Progenitor cell of endocrine pancreas (in vitro differentiated cells): Measurements from ENCODE around the gene GZMH. TPM values are rescaled to one million over a fixed set of nuclear protein-coding genes. Genes with fewer than 3 reads are reported as not detected.

ENCODE experiments used
- DNase-seq: peaks from one replicate; pipeline ENCODE4 v3.0.0; 2021; ENCODE audit warnings: low spot score; ENCODE audit not compliant: unreplicated experiment
- H3K27ac Mint-ChIP-seq: 2 replicates; pipeline ENCODE4 v1.8.0; 2021; ENCODE audit warnings: mild to moderate bottlenecking, moderate library complexity, mixed read lengths
- H3K27me3 Mint-ChIP-seq: 2 replicates; pipeline ENCODE4 v1.8.0; 2021; ENCODE audit warnings: mixed read lengths
- H3K36me3 Mint-ChIP-seq: 2 replicates; pipeline ENCODE4 v1.8.0; 2022; ENCODE audit warnings: mixed read lengths; ENCODE audit not compliant: insufficient read depth
- H3K4me1 Mint-ChIP-seq: 2 replicates; pipeline ENCODE4 v1.8.0; 2021; ENCODE audit warnings: low read depth, mixed read lengths
- H3K4me3 Mint-ChIP-seq: 2 replicates; pipeline ENCODE4 v1.8.0; 2021; ENCODE audit warnings: low read depth, mild to moderate bottlenecking, moderate library complexity, mixed read lengths
- H3K9me3 Mint-ChIP-seq: 2 replicates; pipeline ENCODE4 v1.8.0; 2021; ENCODE audit warnings: low read depth, mixed read lengths
- CTCF ChIP-seq: fragments of 200-600 bp; sonication (generic); IDR thresholded peaks from one replicate; pipeline ENCODE4 v1.5.0; 2021; ENCODE audit warnings: antibody characterized with exemption, mild to moderate bottlenecking; ENCODE audit not compliant: unreplicated experiment
- total RNA-seq: library from RNA; stranded (reverse); gene quantifications from 2 replicates; pipeline ENCODE4 v1.2.1, GENCODE V29; 2021

Gene GZMH
- total RNA-seq, 1 donor from 2014 or later = not detected

GRCh38 chr14:24629521-24629920 is 20.0 kb upstream of the GZMH start:
- H3K27ac Mint-ChIP-seq = no peak overlapping the region
- H3K36me3 Mint-ChIP-seq = no peaks in the 10 kb centered on the region
- H3K4me3 Mint-ChIP-seq = no peak overlapping the region
- peaks cover 19% of the 10 kb centered on the region for H3K9me3 Mint-ChIP-seq
- no peaks in the 10 kb centered on the region for H3K4me1 Mint-ChIP-seq
- DNase-seq = no peak
- TF ChIP-seq CTCF = no peak
- H3K27me3 Mint-ChIP-seq = no peaks in the 10 kb centered on the region

- Mint-ChIP-seq H3K36me3 (no peaks in the 10 kb centered on the region), H3K4me3 (no peak overlapping the region), H3K27ac (no peak overlapping the region)
Measured at GRCh38 chr14:24613747-24614146, 4.3 kb upstream of the GZMH start.

GRCh38 chr14:24613241-24613640 is 3.8 kb upstream of the GZMH start:
- no peak for TF ChIP-seq CTCF
- Mint-ChIP-seq H3K36me3 (no peaks in the 10 kb centered on the region), H3K4me1 (no peaks in the 10 kb centered on the region), H3K4me3 (no peak overlapping the region), H3K9me3 (peaks cover 20% of the 10 kb centered on the region), H3K27ac (no peak overlapping the region), H3K27me3 (no peaks in the 10 kb centered on the region)
- DNase-seq = no peak

More at GRCh38 chr14:24613747-24614146, 4.3 kb upstream of the GZMH start:
- no peaks in the 10 kb centered on the region for H3K4me1 Mint-ChIP-seq
- DNase-seq = no peak
- TF ChIP-seq CTCF = no peak
- no peaks in the 10 kb centered on the region for H3K27me3 Mint-ChIP-seq
- H3K9me3 Mint-ChIP-seq = peaks cover 23% of the 10 kb centered on the region

- H3K4me1 Mint-ChIP-seq = no peaks in the 10 kb centered on the region
- H3K9me3 Mint-ChIP-seq = peaks cover 15% of the 10 kb centered on the region
- no peak overlapping the region for H3K4me3 Mint-ChIP-seq
- no peak overlapping the region for H3K27ac Mint-ChIP-seq
- no peak for DNase-seq
- no peaks in the 10 kb centered on the region for H3K27me3 Mint-ChIP-seq
- H3K36me3 Mint-ChIP-seq = no peaks in the 10 kb centered on the region
- TF ChIP-seq CTCF = no peak
Measured at GRCh38 chr14:24612196-24612595, 2.7 kb upstream of the GZMH start.

GRCh38 chr14:24607635-24608514 is 1.6 kb downstream of the GZMH start:
- Mint-ChIP-seq H3K36me3 (no peaks in the 10 kb centered on the region), H3K9me3 (peaks cover 9% of the 10 kb centered on the region), H3K27ac (no peak overlapping the region), H3K4me3 (no peak overlapping the region), H3K4me1 (peaks cover 2% of the 10 kb centered on the region), H3K27me3 (no peaks in the 10 kb centered on the region)
- DNase-seq = no peak
- TF ChIP-seq CTCF = no peak
